ENCODE results near the gene BARD1. TPM values are rescaled to one million over a fixed set of nuclear protein-coding genes. Genes with fewer than 3 reads are reported as not detected.

The BARD1 gene
- total RNA-seq, 1 experiment from 2014 or later, result 26.1 TPM

- TF ChIP-seq, protein P1, sequence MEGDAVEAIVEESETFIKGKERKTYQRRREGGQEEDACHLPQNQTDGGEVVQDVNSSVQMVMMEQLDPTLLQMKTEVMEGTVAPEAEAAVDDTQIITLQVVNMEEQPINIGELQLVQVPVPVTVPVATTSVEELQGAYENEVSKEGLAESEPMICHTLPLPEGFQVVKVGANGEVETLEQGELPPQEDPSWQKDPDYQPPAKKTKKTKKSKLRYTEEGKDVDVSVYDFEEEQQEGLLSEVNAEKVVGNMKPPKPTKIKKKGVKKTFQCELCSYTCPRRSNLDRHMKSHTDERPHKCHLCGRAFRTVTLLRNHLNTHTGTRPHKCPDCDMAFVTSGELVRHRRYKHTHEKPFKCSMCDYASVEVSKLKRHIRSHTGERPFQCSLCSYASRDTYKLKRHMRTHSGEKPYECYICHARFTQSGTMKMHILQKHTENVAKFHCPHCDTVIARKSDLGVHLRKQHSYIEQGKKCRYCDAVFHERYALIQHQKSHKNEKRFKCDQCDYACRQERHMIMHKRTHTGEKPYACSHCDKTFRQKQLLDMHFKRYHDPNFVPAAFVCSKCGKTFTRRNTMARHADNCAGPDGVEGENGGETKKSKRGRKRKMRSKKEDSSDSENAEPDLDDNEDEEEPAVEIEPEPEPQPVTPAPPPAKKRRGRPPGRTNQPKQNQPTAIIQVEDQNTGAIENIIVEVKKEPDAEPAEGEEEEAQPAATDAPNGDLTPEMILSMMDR (IDR thresholded peaks at IDR 0.05; ENCODE audit: insufficient read depth in 1 of 2, low read depth in 1 of 2, low read length in 1 of 2, severe bottlenecking in 1 of 2, unreplicated experiment in 1 of 2), result no peak
- Histone ChIP-seq H3K27me3 (replicated peaks; ENCODE audit: control insufficient read depth, insufficient read depth, low read length) (no peaks in the 10 kb centered on the region), H3K4me1 (no peaks in the 10 kb centered on the region), H3K9me3 (no peaks in the 10 kb centered on the region), H3K36me3 (ENCODE audit: control insufficient read depth, insufficient read depth, low read length) (no peaks in the 10 kb centered on the region), H3K4me3 (ENCODE audit: low read depth, low read length) (no peak overlapping the region)
- CTCF ChIA-PET, result no interaction called here
- POLR2A ChIA-PET, result no interaction called here
- no peak overlapping the region for H3K27ac Mint-ChIP-seq (ENCODE audit: unreplicated experiment)
- intact Hi-C loops (cut with micrococcal nuclease; ENCODE audit: unreplicated experiment), result no loop called here
- H3K4me1 Mint-ChIP-seq (ENCODE audit: low read depth, unreplicated experiment), result peaks cover 6% of the 10 kb centered on the region
- no peak overlapping the region for H3K4me3 Mint-ChIP-seq (ENCODE audit: unreplicated experiment)
- no peak for DNase-seq
- H3K9me3 Mint-ChIP-seq (ENCODE audit: unreplicated experiment), result no peaks in the 10 kb centered on the region
- BruUV-seq (replicated peaks), result no TSS peak
- H3K36me3 Mint-ChIP-seq (ENCODE audit: insufficient read depth, unreplicated experiment), result no peaks in the 10 kb centered on the region
- H3K27me3 Mint-ChIP-seq (ENCODE audit: insufficient read depth, unreplicated experiment), result no peaks in the 10 kb centered on the region
These were observed 102.5 kb downstream of the BARD1 start for GRCh38 chr2:214706986-214707385.

DNA sequence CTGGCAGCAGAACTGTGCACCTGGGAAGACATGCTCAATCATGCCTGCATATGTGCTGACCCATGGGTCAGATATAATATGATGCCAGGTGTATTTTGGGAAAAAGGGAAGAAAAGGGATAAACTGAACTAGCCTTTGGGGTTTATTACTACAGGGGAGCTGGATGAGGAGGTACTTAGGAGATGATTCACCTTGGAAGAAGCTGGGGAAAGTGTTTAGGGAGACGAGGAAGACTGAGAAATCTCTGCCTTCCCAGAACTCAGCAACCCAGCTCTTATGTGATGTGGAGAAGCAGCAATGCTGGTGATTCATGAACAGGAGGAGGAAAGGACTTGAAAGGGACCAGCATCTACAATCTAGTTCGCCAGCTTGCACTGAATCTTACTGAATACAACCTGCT, 110.2 kb downstream of the BARD1 start:
- no TSS peak for BruUV-seq (replicated peaks)
- Mint-ChIP-seq H3K4me3 (ENCODE audit: unreplicated experiment) (no peak overlapping the region), H3K27me3 (ENCODE audit: insufficient read depth, unreplicated experiment) (no peaks in the 10 kb centered on the region), H3K4me1 (ENCODE audit: low read depth, unreplicated experiment) (no peaks in the 10 kb centered on the region), H3K27ac (ENCODE audit: unreplicated experiment) (no peak overlapping the region), H3K36me3 (ENCODE audit: insufficient read depth, unreplicated experiment) (no peaks in the 10 kb centered on the region), H3K9me3 (ENCODE audit: unreplicated experiment) (no peaks in the 10 kb centered on the region)
- Histone ChIP-seq H3K27me3 (replicated peaks; ENCODE audit: control insufficient read depth, insufficient read depth, low read length) (no peaks in the 10 kb centered on the region), H3K4me1 (no peaks in the 10 kb centered on the region), H3K4me3 (ENCODE audit: low read depth, low read length) (no peak overlapping the region), H3K9me3 (no peaks in the 10 kb centered on the region), H3K36me3 (ENCODE audit: control insufficient read depth, insufficient read depth, low read length) (no peaks in the 10 kb centered on the region)
- ChIA-PET CTCF (no interaction called here), POLR2A (no interaction called here)
- intact Hi-C loops (cut with micrococcal nuclease; ENCODE audit: unreplicated experiment), result no loop called here
- TF ChIP-seq, protein P1 (IDR thresholded peaks at IDR 0.05; ENCODE audit: insufficient read depth in 1 of 2, low read depth in 1 of 2, low read length in 1 of 2, severe bottlenecking in 1 of 2, unreplicated experiment in 1 of 2), result no peak
- DNase-seq, result no peak

DNA sequence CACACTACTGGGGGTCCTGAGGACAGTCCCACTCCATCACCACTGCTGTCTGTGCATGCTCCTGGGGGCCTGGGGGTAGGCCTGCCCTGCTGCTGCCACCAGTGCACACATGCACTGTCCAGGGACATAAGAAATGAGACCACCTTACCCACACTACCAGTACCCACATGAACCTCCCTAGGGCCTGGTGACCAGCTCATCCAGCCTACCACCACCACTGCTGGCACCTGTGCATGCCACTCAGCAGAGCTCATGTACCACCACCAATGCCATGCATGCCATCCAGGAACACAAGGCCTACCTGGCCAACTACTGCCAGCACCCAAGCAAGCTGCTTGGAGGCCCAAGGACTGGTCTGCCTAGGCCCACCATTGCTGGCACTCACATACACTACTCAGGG, 112.8 kb downstream of the BARD1 start:
- Histone ChIP-seq H3K4me3 (ENCODE audit: low read depth, low read length) (no peak overlapping the region), H3K9me3 (no peaks in the 10 kb centered on the region), H3K27me3 (replicated peaks; ENCODE audit: control insufficient read depth, insufficient read depth, low read length) (no peaks in the 10 kb centered on the region), H3K4me1 (no peaks in the 10 kb centered on the region), H3K36me3 (ENCODE audit: control insufficient read depth, insufficient read depth, low read length) (no peaks in the 10 kb centered on the region)
- Mint-ChIP-seq H3K4me3 (ENCODE audit: unreplicated experiment) (no peak overlapping the region), H3K9me3 (ENCODE audit: unreplicated experiment) (no peaks in the 10 kb centered on the region), H3K4me1 (ENCODE audit: low read depth, unreplicated experiment) (no peaks in the 10 kb centered on the region), H3K27ac (ENCODE audit: unreplicated experiment) (no peak overlapping the region), H3K36me3 (ENCODE audit: insufficient read depth, unreplicated experiment) (no peaks in the 10 kb centered on the region), H3K27me3 (ENCODE audit: insufficient read depth, unreplicated experiment) (no peaks in the 10 kb centered on the region)
- TF ChIP-seq, protein P1 (IDR thresholded peaks at IDR 0.05; ENCODE audit: insufficient read depth in 1 of 2, low read depth in 1 of 2, low read length in 1 of 2, severe bottlenecking in 1 of 2, unreplicated experiment in 1 of 2), result no peak
- no peak for DNase-seq
- no TSS peak for BruUV-seq (replicated peaks)
- CTCF ChIA-PET, result no interaction called here
- intact Hi-C loops (cut with micrococcal nuclease; ENCODE audit: unreplicated experiment), result no loop called here
- POLR2A ChIA-PET, result no interaction called here
